Uterus (tissue), 4 donors: Measurements from ENCODE around the gene CEACAM3. TPM values are rescaled to one million over a fixed set of nuclear protein-coding genes. Genes with fewer than 3 reads are reported as not detected.

Experiments
- DNase-seq, 2 donors: peaks; one replicate each; pipeline ENCODE4 v3.0.0-alpha.2; 2019 to 2020
- H3K27ac ChIP-seq, 2 donors: fragments of 200-600 bp; sonication (generic); 1 replicate in 1 of 2; 2 replicates in 1 of 2; pipeline ENCODE4 v1.5.1; 2016 to 2018
- H3K27me3 ChIP-seq, 2 donors: fragments of 200-600 bp; sonication (generic); one replicate each; pipeline ENCODE4 v1.5.1; 2018 to 2019; ENCODE audit warnings: control low read depth in 1 of 2
- H3K36me3 ChIP-seq, 2 donors: fragments of 200-600 bp; sonication (generic); one replicate each; pipeline ENCODE4 v1.5.1; 2019; ENCODE audit warnings: control low read depth in 1 of 2
- H3K4me1 ChIP-seq, 2 donors: fragments of 200-600 bp; sonication (generic); one replicate each; pipeline ENCODE4 v1.5.1; 2018 to 2019; ENCODE audit warnings: control low read depth in 1 of 2
- H3K4me3 ChIP-seq, 2 donors: fragments of 200-600 bp; sonication (generic); 1 replicate in 1 of 2; 2 replicates in 1 of 2; pipeline ENCODE4 v1.5.1; 2018 to 2019; ENCODE audit warnings: mild to moderate bottlenecking in 1 of 2
- H3K9me3 ChIP-seq, 2 donors: fragments of 200-600 bp; sonication (generic); one replicate each; pipeline ENCODE4 v1.5.1; 2019; ENCODE audit warnings: control low read depth in 1 of 2
- POLR2A ChIP-seq, 2 donors: fragments of 450-650 bp; IDR thresholded peaks; one replicate each; pipeline ENCODE4 v1.6.1; 2016; ENCODE audit warnings: antibody characterized with exemption in 2 of 2, mild to moderate bottlenecking in 1 of 2, moderate library complexity in 1 of 2
- intact Hi-C: fragments of 100-400 bp; cut with DNase I; formaldehyde crosslinking; loops from one replicate; pipeline ENCODE4 v1.15.1; 2023; ENCODE audit warnings: low total_unique reads
- total RNA-seq, 4 donors: library from RNA; depleted of rRNA in 3 of 4; stranded (reverse); fragments of >200 nt in 3 of 4; gene quantifications; one replicate each; pipeline versions ENCODE4 v1.1.0 to v1.2.4, GENCODE V29; 2014 to 2023
- TF ChIP-seq, protein P1 (sequence below), 4 experiments: fragments of 200-600 bp in 2 of 4; fragments of 450-650 bp in 2 of 4; sonication (generic) in 2 of 4; IDR thresholded peaks; one replicate each; pipeline ENCODE4 v1.5.1; 2016 to 2019; ENCODE audit warnings: antibody characterized with exemption in 4 of 4, mild to moderate bottlenecking in 2 of 4, moderate library complexity in 1 of 4
- donor health status: DM: yes; HTN: yes; CAD: no.

Gene CEACAM3
- total RNA-seq, 4 donors from 2014 or later: not detected

DNA sequence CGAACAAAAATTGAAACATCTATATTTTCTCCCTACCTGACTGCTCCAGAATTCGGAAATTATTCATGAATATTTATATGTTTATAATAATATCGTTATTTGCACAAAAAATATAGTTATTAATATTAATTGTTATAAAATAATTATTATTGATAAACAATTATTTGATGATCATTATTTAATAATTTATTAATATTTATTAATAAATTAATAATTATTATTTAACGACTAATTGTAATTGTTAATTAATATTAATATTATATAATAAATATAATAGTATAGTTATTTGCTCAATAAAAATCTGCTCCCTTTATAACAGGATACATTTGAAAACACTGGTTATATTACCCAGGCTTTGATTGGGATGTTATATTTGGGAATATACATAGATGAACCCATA is 26.8 kb upstream of the CEACAM3 start:
- Histone ChIP-seq H3K9me3 (no peaks in the 10 kb centered on the region), H3K27ac (no peak overlapping the region), H3K4me1 (no peaks in the 10 kb centered on the region), H3K27me3 (no peaks in the 10 kb centered on the region), H3K36me3 (no peaks in the 10 kb centered on the region), H3K4me3 (no peak overlapping the region)
- DNase-seq: no peak
- intact Hi-C loops: no loop called here
- TF ChIP-seq POLR2A (IDR thresholded peaks at IDR 0.05): no peak
- TF ChIP-seq, protein P1, sequence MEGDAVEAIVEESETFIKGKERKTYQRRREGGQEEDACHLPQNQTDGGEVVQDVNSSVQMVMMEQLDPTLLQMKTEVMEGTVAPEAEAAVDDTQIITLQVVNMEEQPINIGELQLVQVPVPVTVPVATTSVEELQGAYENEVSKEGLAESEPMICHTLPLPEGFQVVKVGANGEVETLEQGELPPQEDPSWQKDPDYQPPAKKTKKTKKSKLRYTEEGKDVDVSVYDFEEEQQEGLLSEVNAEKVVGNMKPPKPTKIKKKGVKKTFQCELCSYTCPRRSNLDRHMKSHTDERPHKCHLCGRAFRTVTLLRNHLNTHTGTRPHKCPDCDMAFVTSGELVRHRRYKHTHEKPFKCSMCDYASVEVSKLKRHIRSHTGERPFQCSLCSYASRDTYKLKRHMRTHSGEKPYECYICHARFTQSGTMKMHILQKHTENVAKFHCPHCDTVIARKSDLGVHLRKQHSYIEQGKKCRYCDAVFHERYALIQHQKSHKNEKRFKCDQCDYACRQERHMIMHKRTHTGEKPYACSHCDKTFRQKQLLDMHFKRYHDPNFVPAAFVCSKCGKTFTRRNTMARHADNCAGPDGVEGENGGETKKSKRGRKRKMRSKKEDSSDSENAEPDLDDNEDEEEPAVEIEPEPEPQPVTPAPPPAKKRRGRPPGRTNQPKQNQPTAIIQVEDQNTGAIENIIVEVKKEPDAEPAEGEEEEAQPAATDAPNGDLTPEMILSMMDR (IDR thresholded peaks at IDR 0.05): no peak

DNA sequence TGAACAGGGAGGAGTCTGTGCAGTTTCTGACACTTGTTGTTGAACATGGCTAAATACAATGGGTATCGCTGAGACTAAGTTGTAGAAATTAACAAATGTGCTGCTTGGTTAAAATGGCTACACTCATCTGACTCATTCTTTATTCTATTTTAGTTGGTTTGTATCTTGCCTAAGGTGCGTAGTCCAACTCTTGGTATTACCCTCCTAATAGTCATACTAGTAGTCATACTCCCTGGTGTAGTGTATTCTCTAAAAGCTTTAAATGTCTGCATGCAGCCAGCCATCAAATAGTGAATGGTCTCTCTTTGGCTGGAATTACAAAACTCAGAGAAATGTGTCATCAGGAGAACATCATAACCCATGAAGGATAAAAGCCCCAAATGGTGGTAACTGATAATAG is 25.0 kb upstream of the CEACAM3 start:
- H3K27me3 ChIP-seq: no peaks in the 10 kb centered on the region
- no peak for DNase-seq
- no peaks in the 10 kb centered on the region for H3K36me3 ChIP-seq

DNA sequence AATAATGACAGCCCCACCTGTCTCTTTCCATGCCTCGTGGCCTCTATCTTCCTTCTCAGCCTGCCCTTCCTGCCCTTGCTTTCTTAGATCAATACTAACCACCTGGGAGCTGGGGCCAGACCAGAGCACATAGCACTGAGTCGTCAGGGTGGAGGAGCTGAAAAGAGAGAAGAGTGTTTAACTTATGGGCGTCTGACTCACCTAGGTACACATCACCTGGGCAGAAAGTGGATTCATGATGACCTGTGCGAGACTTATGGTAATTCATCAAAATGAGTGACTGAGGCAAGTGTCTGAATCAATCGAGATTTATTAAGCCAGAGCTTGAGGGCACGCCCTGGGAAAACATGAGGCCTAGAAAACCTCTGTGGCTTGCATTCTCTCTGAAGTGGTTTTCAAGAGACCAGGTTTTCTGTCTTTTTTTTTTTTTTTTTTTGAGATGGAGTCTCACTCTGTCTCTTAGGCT is 21.8 kb upstream of the CEACAM3 start:
- H3K9me3 ChIP-seq: no peaks in the 10 kb centered on the region
- H3K36me3 ChIP-seq: no peaks in the 10 kb centered on the region
- no peak for DNase-seq
- H3K4me3 ChIP-seq: no peak overlapping the region
- intact Hi-C loops: no loop called here
- no peak overlapping the region for H3K27ac ChIP-seq
- TF ChIP-seq, protein P1 (IDR thresholded peaks at IDR 0.05): no peak
- no peak for TF ChIP-seq POLR2A (IDR thresholded peaks at IDR 0.05)
- H3K4me1 ChIP-seq: no peaks in the 10 kb centered on the region
- no peaks in the 10 kb centered on the region for H3K27me3 ChIP-seq

More for the DNA sequence above, 25.0 kb upstream of the CEACAM3 start:
- no peak for TF ChIP-seq POLR2A (IDR thresholded peaks at IDR 0.05)
- TF ChIP-seq, protein P1 (IDR thresholded peaks at IDR 0.05): no peak
- H3K4me3 ChIP-seq: no peak overlapping the region
- H3K4me1 ChIP-seq: no peaks in the 10 kb centered on the region
- intact Hi-C loops: no loop called here
- no peak overlapping the region for H3K27ac ChIP-seq
- no peaks in the 10 kb centered on the region for H3K9me3 ChIP-seq

DNA sequence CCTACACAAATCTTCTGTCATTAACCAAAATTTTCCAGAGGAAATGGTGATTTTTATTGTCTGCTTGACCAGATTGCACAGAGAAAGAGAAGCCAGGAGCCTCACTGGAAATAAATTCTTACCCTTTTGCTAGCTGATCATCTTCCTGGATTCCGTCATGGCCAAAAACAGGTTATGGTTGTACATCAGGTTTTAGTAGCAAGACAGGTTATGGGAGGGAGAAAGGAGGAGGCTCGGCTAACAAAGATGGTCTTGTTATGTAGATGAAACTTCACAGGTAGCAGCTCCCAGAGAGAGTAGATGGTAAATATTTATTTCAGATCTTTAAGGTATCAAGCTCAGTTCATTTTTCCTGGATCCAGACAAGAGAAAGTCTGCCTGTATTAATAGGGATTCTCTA is 19.7 kb upstream of the CEACAM3 start:
- H3K27ac ChIP-seq: no peak overlapping the region
- DNase-seq: no peak
- no peaks in the 10 kb centered on the region for H3K4me1 ChIP-seq
- intact Hi-C loops: no loop called here
- no peaks in the 10 kb centered on the region for H3K27me3 ChIP-seq
- H3K9me3 ChIP-seq: no peaks in the 10 kb centered on the region
- H3K4me3 ChIP-seq: no peak overlapping the region
- no peaks in the 10 kb centered on the region for H3K36me3 ChIP-seq
- TF ChIP-seq, protein P1 (IDR thresholded peaks at IDR 0.05): no peak
- no peak for TF ChIP-seq POLR2A (IDR thresholded peaks at IDR 0.05)

DNA sequence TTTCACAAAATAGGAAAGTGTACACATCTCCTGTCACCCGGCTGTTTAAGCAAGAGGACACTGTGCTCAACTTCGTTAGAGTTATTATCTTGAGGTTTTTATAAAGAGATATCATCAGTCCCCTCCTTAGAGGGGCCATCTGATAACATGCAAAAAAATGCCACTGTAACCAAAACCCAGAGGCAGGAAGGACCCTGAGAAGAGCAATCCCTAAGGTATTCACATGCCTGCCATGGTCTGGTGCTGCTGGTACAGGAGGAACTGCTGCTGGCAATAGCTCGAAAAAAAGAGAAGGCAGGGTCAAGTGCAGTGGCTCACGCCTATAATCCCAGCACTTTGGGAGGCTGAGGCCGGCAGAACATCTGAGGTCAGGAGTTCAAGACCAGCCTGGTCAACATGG is 12.8 kb upstream of the CEACAM3 start:
- no peaks in the 10 kb centered on the region for H3K36me3 ChIP-seq
- intact Hi-C loops: no loop called here
- H3K27ac ChIP-seq: no peak overlapping the region
- TF ChIP-seq, protein P1 (IDR thresholded peaks at IDR 0.05): no peak
- no peak for TF ChIP-seq POLR2A (IDR thresholded peaks at IDR 0.05)
- H3K4me3 ChIP-seq: no peak overlapping the region
- H3K27me3 ChIP-seq: peaks cover 0 to 13% of the 10 kb centered on the region in 2 donors
- H3K4me1 ChIP-seq: no peaks in the 10 kb centered on the region
- H3K9me3 ChIP-seq: no peaks in the 10 kb centered on the region
- no peak for DNase-seq
